Measurements from ENCODE around the gene ACACA. TPM values are rescaled to one million over a fixed set of nuclear protein-coding genes. Genes with fewer than 3 reads are reported as not detected.

Gene ACACA
- polyA plus RNA-seq, 1 experiment = 26.9 TPM

DNA sequence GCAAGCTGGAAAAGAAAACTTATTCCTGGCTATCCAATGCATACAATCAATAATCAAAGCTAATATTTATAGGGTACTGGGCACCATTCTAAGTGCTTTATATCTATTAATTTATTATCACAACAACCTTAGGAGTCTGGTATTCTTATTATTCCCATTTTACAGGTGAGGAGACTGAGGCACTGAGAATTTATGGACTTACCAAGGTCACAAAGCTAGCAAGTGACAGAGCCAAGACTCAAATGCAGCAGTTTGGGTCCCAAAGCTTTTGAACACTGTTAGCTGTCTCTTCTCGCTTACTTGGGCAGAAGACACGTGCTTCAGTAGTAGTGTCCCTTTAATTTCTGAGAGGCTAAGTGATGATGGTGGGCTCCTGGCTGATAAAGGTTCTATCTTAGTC lies 305.3 kb downstream of the ACACA start:
- Histone ChIP-seq H3K4me3 (ENCODE audit: low read depth, low read length) (no peak overlapping the region), H3K36me3 (ENCODE audit: control insufficient read depth, insufficient read depth, low read length) (peaks cover 10% of the 10 kb centered on the region), H3K27me3 (ENCODE audit: control insufficient read depth, insufficient read depth, low read length) (no peaks in the 10 kb centered on the region)
- TF ChIP-seq, protein P1, sequence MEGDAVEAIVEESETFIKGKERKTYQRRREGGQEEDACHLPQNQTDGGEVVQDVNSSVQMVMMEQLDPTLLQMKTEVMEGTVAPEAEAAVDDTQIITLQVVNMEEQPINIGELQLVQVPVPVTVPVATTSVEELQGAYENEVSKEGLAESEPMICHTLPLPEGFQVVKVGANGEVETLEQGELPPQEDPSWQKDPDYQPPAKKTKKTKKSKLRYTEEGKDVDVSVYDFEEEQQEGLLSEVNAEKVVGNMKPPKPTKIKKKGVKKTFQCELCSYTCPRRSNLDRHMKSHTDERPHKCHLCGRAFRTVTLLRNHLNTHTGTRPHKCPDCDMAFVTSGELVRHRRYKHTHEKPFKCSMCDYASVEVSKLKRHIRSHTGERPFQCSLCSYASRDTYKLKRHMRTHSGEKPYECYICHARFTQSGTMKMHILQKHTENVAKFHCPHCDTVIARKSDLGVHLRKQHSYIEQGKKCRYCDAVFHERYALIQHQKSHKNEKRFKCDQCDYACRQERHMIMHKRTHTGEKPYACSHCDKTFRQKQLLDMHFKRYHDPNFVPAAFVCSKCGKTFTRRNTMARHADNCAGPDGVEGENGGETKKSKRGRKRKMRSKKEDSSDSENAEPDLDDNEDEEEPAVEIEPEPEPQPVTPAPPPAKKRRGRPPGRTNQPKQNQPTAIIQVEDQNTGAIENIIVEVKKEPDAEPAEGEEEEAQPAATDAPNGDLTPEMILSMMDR (IDR thresholded peaks at IDR 0.05; ENCODE audit: insufficient read depth, low read depth, low read length) = no peak
- DNase-seq (ENCODE audit: low read depth) = no peak
- CTCF ChIA-PET = no interaction called here
- POLR2A ChIA-PET = no interaction called here

DNA sequence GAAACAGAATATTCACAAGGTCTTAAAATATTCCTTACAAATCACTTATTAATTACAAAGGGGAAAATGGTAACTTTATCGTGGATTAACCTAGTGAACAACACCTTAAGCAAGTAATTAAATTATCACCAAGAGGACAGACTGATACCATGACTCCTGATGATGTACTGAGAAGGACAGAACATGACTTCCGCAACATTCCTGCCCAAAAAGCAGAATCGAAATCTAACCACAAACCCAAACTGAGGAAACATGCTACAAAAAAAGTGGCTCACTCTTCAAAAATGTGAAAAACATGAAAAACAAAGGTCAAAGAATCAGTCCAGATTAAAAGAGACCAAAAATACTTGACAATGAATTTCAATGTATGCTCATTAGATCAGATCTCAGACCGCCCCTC lies 306.4 kb downstream of the ACACA start:
- H3K4me3 ChIP-seq (ENCODE audit: low read depth, low read length) = no peak overlapping the region
- no peaks in the 10 kb centered on the region for H3K27me3 ChIP-seq (ENCODE audit: control insufficient read depth, insufficient read depth, low read length)
- ChIA-PET POLR2A (no interaction called here), CTCF (no interaction called here)
- TF ChIP-seq, protein P1 (IDR thresholded peaks at IDR 0.05; ENCODE audit: insufficient read depth, low read depth, low read length) = no peak
- H3K36me3 ChIP-seq (ENCODE audit: control insufficient read depth, insufficient read depth, low read length) = peaks cover 15% of the 10 kb centered on the region
- DNase-seq (ENCODE audit: low read depth) = peak; percentile 1

DNA sequence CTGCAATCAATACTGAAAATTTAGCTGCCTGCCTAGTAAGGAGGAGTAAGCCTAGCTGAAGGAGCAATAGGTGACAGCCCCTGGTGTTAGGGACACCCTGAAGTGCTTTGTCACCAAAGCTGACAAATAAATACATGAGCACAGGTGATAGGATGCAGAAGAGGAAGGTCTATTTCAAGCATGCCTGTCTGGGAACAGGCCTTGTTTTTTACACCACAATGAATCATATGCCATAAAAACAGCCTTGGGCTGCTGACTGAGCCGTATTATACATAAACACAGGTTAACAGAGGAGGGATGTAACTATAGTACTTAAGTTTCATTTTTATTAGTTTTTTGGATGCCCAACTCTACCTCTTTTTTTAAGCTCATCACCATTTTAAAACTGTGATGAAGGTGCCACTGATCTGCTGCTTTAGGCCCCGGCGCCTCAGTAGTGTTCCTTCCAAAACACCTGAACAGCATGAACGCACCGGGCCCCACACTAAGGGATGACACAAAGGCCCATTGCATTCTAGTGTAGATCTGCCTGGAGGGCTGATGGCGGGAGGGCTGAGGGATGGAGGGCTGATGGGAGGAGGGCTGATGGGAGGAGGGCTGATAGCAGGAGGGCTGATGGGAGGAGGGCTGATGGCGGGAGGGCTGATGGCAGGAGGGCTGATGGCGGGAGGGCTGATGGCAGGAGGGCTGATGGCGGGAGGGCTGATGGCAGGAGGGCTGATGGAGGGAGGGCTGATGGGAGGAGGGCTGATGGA lies 307.5 kb downstream of the ACACA start:
- H3K4me3 ChIP-seq (ENCODE audit: low read depth, low read length) = no peak overlapping the region
- no peaks in the 10 kb centered on the region for H3K27me3 ChIP-seq (ENCODE audit: control insufficient read depth, insufficient read depth, low read length)
- POLR2A ChIA-PET = no interaction called here
- H3K36me3 ChIP-seq (ENCODE audit: control insufficient read depth, insufficient read depth, low read length) = peaks cover 15% of the 10 kb centered on the region
- TF ChIP-seq, protein P1 (IDR thresholded peaks at IDR 0.05; ENCODE audit: insufficient read depth, low read depth, low read length) = no peak
- CTCF ChIA-PET = interaction anchor here (1.2 kb wide), 1 partner anchor 10 kb away, joined by 4 read pairs; no protein-coding TSS in a partner anchor
- DNase-seq (ENCODE audit: low read depth) = peak; percentile 27

DNA sequence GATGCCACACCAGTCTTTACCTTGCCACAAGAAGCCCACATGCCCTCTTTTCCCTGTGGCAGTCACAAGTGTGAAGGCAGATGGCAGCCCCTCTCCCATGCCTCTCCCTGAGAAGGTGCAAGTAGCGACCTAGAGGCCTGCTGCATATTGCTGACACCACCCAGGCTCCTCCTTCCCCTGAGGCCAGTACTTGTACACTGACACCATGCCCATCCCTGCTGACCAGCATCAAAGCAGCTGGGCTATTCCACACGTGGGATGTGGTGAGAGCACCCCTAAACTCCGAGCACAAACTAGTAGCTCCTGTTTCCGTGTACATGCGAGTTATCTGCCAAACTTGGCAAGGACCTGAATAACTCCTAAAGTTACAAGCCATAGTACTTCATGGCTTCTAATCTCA lies 308.5 kb downstream of the ACACA start:
- peaks cover 12% of the 10 kb centered on the region for H3K36me3 ChIP-seq (ENCODE audit: control insufficient read depth, insufficient read depth, low read length)
- DNase-seq (ENCODE audit: low read depth) = no peak
- ChIA-PET POLR2A (no interaction called here), CTCF (interaction anchor here (1.0 kb wide), 1 partner anchor 20 kb away, joined by 4 read pairs; no protein-coding TSS in a partner anchor)
- H3K27me3 ChIP-seq (ENCODE audit: control insufficient read depth, insufficient read depth, low read length) = no peaks in the 10 kb centered on the region
- no peak overlapping the region for H3K4me3 ChIP-seq (ENCODE audit: low read depth, low read length)
- TF ChIP-seq, protein P1 (IDR thresholded peaks at IDR 0.05; ENCODE audit: insufficient read depth, low read depth, low read length) = no peak

DNA sequence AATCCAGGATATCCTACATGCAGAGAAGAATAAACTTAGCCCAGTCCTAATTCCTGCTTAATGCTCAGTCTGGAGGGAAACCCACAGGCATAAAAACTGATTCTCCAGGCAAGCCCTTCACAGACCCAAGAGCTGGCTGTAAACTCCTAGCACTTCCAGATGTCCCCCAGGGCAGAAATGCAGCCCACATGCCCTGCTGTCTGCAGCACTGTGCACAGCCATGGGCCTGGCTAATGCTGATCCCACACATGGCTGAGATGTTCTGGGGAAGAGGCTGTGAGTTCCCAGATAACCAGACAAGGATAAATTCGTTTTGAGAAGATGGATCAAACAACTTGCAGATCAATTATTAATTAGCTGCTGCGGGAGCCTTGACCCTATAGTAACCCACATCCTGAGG lies 309.5 kb downstream of the ACACA start:
- TF ChIP-seq, protein P1 (IDR thresholded peaks at IDR 0.05; ENCODE audit: insufficient read depth, low read depth, low read length) = no peak
- CTCF ChIA-PET = interaction anchor here (1.1 to 1.2 kb wide), 2 partner anchors 46 to 50 kb away, joined by 4 to 7 read pairs; no protein-coding TSS in a partner anchor
- DNase-seq (ENCODE audit: low read depth) = no peak
- POLR2A ChIA-PET = no interaction called here
- no peaks in the 10 kb centered on the region for H3K27me3 ChIP-seq (ENCODE audit: control insufficient read depth, insufficient read depth, low read length)
- H3K36me3 ChIP-seq (ENCODE audit: control insufficient read depth, insufficient read depth, low read length) = peaks cover 14% of the 10 kb centered on the region
- H3K4me3 ChIP-seq (ENCODE audit: low read depth, low read length) = no peak overlapping the region

Measured in BJ (cell line).